Trophoblast cell (in vitro differentiated cells and primary cell): ENCODE measurements around the gene TACO1.

ENCODE experiments used
- DNase-seq, 2 donors: peaks; one replicate each; pipeline ENCODE4 v3.0.0-alpha.2; 2016
- H2AFZ ChIP-seq: 2 replicates; pipeline ENCODE4 v1.6.1; 2013; ENCODE audit warnings: low read length, moderate library complexity, mild to moderate bottlenecking; ENCODE audit not compliant: insufficient read depth, poor library complexity
- H2AK5ac ChIP-seq: 2 replicates; pipeline ENCODE4 v1.6.1; 2013; ENCODE audit warnings: mild to moderate bottlenecking, low read length
- H2BK120ac ChIP-seq: 2 replicates; pipeline ENCODE4 v1.6.1; 2013; ENCODE audit warnings: low read length, mild to moderate bottlenecking, moderate library complexity; ENCODE audit not compliant: insufficient read depth, poor library complexity
- H2BK12ac ChIP-seq: 2 replicates; pipeline ENCODE4 v1.6.1; 2013; ENCODE audit warnings: mild to moderate bottlenecking, low read length, moderate library complexity
- H2BK5ac ChIP-seq: 2 replicates; pipeline ENCODE4 v1.6.1; 2013; ENCODE audit warnings: low read length, low read depth, moderate library complexity, mild to moderate bottlenecking; ENCODE audit not compliant: poor library complexity
- H3K14ac ChIP-seq: 2 replicates; pipeline ENCODE4 v1.6.1; 2013; ENCODE audit warnings: mild to moderate bottlenecking, low read length
- H3K18ac ChIP-seq: 2 replicates; pipeline ENCODE4 v1.6.1; 2013; ENCODE audit warnings: mild to moderate bottlenecking, low read length
- H3K23ac ChIP-seq: 2 replicates; pipeline ENCODE4 v1.6.1; 2013; ENCODE audit warnings: low read length
- H3K27ac ChIP-seq: 2 replicates; pipeline ENCODE4 v1.5.1; 2013; ENCODE audit warnings: low read depth, mild to moderate bottlenecking, inconsistent platforms, low read length, moderate library complexity
- H3K27me3 ChIP-seq: 2 replicates; pipeline ENCODE4 v1.6.1; 2013; ENCODE audit warnings: inconsistent platforms, mild to moderate bottlenecking, low read length, moderate library complexity; ENCODE audit not compliant: insufficient read depth
- H3K36me3 ChIP-seq, 2 experiments: 1 replicate in 1 of 2; 2 replicates in 1 of 2; pipeline ENCODE4 v1.6.1; 2013; ENCODE audit warnings: low read length in 2 of 2, mild to moderate bottlenecking in 2 of 2, moderate library complexity in 1 of 2; ENCODE audit not compliant: insufficient read depth in 2 of 2, control insufficient read depth in 1 of 2
- H3K4ac ChIP-seq: 2 replicates; pipeline ENCODE4 v1.6.1; 2013; ENCODE audit warnings: low read depth, mild to moderate bottlenecking, low read length, moderate library complexity
- H3K4me1 ChIP-seq, 2 experiments: 1 replicate in 1 of 2; 2 replicates in 1 of 2; pipeline ENCODE4 v1.6.1; 2013; ENCODE audit warnings: low read length in 2 of 2, mild to moderate bottlenecking in 2 of 2, moderate library complexity in 1 of 2; ENCODE audit not compliant: insufficient read depth in 2 of 2, control insufficient read depth in 1 of 2
- H3K4me2 ChIP-seq: 2 replicates; pipeline ENCODE4 v1.6.1; 2013; ENCODE audit warnings: inconsistent platforms, mild to moderate bottlenecking, low read length, moderate library complexity
- H3K4me3 ChIP-seq: 2 replicates; pipeline ENCODE4 v1.5.1; 2013; ENCODE audit warnings: mild to moderate bottlenecking, low read depth, low read length, inconsistent platforms
- H3K79me1 ChIP-seq: one replicate; pipeline ENCODE4 v1.6.1; 2013; ENCODE audit warnings: low read length
- H3K79me2 ChIP-seq: 2 replicates; pipeline ENCODE4 v1.6.1; 2013; ENCODE audit warnings: low read length, mild to moderate bottlenecking; ENCODE audit not compliant: control insufficient read depth, insufficient read depth, poor library complexity
- H3K9ac ChIP-seq: 2 replicates; pipeline ENCODE4 v1.6.1; 2013; ENCODE audit warnings: mild to moderate bottlenecking, low read length
- H3K9me3 ChIP-seq: 2 replicates; pipeline ENCODE4 v1.6.1; 2013; ENCODE audit warnings: low read depth, mild to moderate bottlenecking, control low read depth, inconsistent platforms, low read length; ENCODE audit not compliant: insufficient read depth
- H4K12ac ChIP-seq: 2 replicates; pipeline ENCODE4 v1.6.1; 2013; ENCODE audit warnings: low read depth, mild to moderate bottlenecking, low read length, moderate library complexity
- H4K8ac ChIP-seq: 2 replicates; pipeline ENCODE4 v1.6.1; 2013; ENCODE audit warnings: low read depth, mild to moderate bottlenecking, low read length, moderate library complexity
- H4K91ac ChIP-seq: one replicate; pipeline ENCODE4 v1.6.1; 2013; ENCODE audit warnings: low read depth, mild to moderate bottlenecking, low read length, moderate library complexity
- WGBS: extraction: QIAGEN DNeasy Blood & Tissue Kit; methylation state at CpG from one replicate; pipeline ENCODE4 v1.1.7; 2013; ENCODE audit warnings: missing lambda C conversion rate; ENCODE audit not compliant: insufficient read length, insufficient coverage; ENCODE audit errors: extremely low coverage; 5-methylcytosine and 5-hydroxymethylcytosine counted together

TACO1 gene

DNA sequence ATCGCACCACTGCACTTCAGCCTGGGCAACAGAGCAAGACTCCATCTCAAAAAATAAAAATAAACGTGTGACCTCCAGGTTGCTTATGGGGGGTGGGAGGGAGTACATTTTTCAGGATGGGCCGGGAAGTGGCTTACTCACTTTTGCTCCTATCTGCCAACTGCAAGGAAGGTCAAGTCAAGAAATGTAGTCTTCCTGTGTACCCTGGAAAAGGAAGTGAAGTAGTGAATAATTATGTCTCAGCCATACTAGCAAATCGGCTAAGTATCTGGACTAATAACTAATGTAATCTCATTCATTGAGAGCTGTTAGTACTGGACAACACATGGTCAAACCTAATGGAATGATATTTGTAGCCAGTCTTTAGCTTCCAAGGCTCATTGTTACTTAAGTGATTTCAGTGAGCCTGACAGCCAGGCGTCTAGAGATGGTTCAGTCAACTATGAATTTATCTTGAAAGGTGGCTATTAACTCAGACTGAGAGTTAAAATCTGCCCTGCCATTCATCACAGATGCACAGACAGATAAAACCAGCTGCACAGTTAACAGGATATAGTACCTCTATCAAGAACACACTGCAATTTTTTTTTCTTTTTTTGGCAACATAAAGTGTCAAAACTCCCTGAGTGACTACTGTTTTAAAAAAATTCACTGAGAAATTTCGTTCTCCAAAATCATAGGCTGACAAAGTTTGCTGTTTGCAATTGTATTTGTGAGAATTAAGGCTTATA lies 3.7 kb upstream of the TACO1 start:
- H4K8ac ChIP-seq = no peak overlapping the region
- peaks cover 2% of the 10 kb centered on the region for H3K79me1 ChIP-seq
- H4K12ac ChIP-seq = no peak overlapping the region
- peaks cover 0 to 5% of the 10 kb centered on the region in 2 experiments for H3K36me3 ChIP-seq
- peaks cover 2% of the 10 kb centered on the region for H3K79me2 ChIP-seq
- H4K91ac ChIP-seq = no peak overlapping the region
- no peak overlapping the region for H2BK5ac ChIP-seq
- H3K4ac ChIP-seq = no peak overlapping the region
- no peak for DNase-seq
- WGBS = no CpG with 5 or more reads among the region's 6 CpGs
- H3K27ac ChIP-seq = no peak overlapping the region
- H3K4me3 ChIP-seq = no peak overlapping the region
- no peaks in the 10 kb centered on the region for H3K27me3 ChIP-seq
- no peak overlapping the region for H3K9ac ChIP-seq
- no peak overlapping the region for H3K14ac ChIP-seq
- no peak overlapping the region for H3K18ac ChIP-seq
- H3K4me1 ChIP-seq = peaks cover 4 to 5% of the 10 kb centered on the region in 2 experiments
- H2AK5ac ChIP-seq = no peak overlapping the region
- no peak overlapping the region for H2AFZ ChIP-seq
- no peak overlapping the region for H3K23ac ChIP-seq
- no peaks in the 10 kb centered on the region for H3K9me3 ChIP-seq
- no peak overlapping the region for H2BK12ac ChIP-seq
- no peak overlapping the region for H3K4me2 ChIP-seq
- no peak overlapping the region for H2BK120ac ChIP-seq

DNA sequence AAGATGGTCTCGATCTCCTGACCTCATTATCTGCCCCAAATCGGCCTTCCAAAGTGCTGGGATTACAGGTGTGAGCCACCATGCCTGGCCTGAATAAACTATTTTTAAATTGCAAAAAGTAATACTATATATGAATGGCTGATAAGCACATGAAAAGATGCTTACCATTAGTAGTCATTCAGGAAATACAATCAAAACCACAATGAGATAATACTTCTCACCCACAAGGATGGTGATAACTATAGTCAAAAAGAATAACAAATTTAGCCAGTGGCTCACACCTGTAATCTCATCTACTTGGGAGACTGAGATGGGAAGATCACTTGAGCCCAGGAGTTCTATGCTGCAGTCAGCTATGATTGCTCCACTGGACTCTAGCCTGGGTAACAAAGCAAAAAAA lies 2.4 kb upstream of the TACO1 start:
- Histone ChIP-seq H3K9ac (no peak overlapping the region), H3K79me2 (peaks cover 2% of the 10 kb centered on the region), H2AFZ (no peak overlapping the region), H4K8ac (no peak overlapping the region), H2BK120ac (no peak overlapping the region), H4K12ac (no peak overlapping the region), H3K4ac (no peak overlapping the region), H2BK5ac (no peak overlapping the region), H2BK12ac (no peak overlapping the region), H3K9me3 (no peaks in the 10 kb centered on the region), H3K27me3 (no peaks in the 10 kb centered on the region), H3K14ac (no peak overlapping the region), H3K4me2 (no peak overlapping the region), H3K27ac (no peak overlapping the region), H3K79me1 (peaks cover 2% of the 10 kb centered on the region), H3K4me3 (no peak overlapping the region), H4K91ac (no peak overlapping the region), H2AK5ac (no peak overlapping the region), H3K18ac (no peak overlapping the region), H3K23ac (no peak overlapping the region), H3K36me3 (no peaks in the 10 kb centered on the region), H3K4me1 (peaks cover 4 to 5% of the 10 kb centered on the region in 2 experiments)
- DNase-seq = no peak
- no CpG with 5 or more reads among the region's 2 CpGs for WGBS

DNA sequence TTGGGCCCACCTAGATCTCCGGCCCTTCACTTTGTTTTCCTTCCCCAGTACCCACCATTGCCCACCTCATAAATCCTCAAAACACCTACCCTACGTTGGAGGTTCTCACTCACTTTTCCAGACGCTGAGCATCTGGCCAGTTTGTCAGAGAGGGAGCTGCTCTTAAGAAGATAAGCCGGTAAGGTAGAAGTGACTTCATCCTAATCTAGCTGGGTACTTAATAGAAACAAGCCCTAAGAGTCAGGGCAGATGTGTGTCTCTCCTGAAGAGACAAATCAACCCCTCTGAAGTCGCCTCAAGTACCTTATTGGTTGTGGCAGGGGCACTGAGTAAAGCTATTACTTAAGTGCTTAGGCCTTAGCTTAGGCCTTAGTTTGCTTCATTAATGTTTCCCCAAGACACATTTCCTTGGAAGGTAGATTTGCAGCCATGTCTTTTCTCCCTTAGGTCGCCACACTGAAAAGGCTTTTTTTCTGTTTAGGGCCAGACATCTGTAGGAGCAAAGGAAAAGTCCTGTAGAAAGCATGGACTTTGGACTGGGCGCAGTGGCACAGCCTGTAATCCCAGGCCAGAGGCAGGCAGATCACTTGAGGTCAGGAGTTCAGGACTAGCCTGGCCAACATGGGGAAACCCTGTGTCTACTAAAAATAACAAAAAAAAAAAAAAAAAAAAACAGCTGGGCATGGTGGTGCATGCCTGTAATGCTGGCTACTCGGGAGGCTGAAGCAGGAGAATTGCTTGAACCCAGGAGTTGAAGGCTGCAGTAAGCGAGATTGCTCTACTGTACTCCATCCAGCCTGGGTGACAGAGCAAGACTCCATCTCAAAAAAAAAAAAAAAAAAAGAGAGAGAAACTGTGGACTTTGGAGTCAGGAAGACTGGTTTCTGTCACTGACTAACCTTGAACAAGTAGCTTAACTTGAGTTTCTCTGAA lies 1.0 kb downstream of the TACO1 start:
- H3K4me3 ChIP-seq = peak overlapping the region; percentile 87
- peaks cover 10 to 20% of the 10 kb centered on the region in 2 experiments for H3K36me3 ChIP-seq
- peak overlapping the region; percentile 85 for H3K4me2 ChIP-seq
- H3K23ac ChIP-seq = no peak overlapping the region
- peak overlapping the region; percentile 72 for H2AFZ ChIP-seq
- H3K9me3 ChIP-seq = no peaks in the 10 kb centered on the region
- no peak overlapping the region for H3K18ac ChIP-seq
- peak overlapping the region; percentile 64 for H4K91ac ChIP-seq
- peak overlapping the region; percentile 84 for H3K9ac ChIP-seq
- H3K4ac ChIP-seq = peak overlapping the region; percentile 57
- H3K79me1 ChIP-seq = peaks cover 2% of the 10 kb centered on the region
- H2BK5ac ChIP-seq = no peak overlapping the region
- no peak overlapping the region for H2BK120ac ChIP-seq
- no CpG with 5 or more reads among the region's 9 CpGs for WGBS
- no peak overlapping the region for H3K27ac ChIP-seq
- peak overlapping the region; percentile 95 for H4K8ac ChIP-seq
- H4K12ac ChIP-seq = peak overlapping the region; percentile 91
- H3K27me3 ChIP-seq = no peaks in the 10 kb centered on the region
- peak overlapping the region; percentile 54 for H3K14ac ChIP-seq
- H2BK12ac ChIP-seq = no peak overlapping the region
- H2AK5ac ChIP-seq = no peak overlapping the region
- DNase-seq = peak in 1 of 2 donors; percentile 6
- H3K79me2 ChIP-seq = peaks cover 2% of the 10 kb centered on the region
- peaks cover 4 to 5% of the 10 kb centered on the region in 2 experiments for H3K4me1 ChIP-seq

DNA sequence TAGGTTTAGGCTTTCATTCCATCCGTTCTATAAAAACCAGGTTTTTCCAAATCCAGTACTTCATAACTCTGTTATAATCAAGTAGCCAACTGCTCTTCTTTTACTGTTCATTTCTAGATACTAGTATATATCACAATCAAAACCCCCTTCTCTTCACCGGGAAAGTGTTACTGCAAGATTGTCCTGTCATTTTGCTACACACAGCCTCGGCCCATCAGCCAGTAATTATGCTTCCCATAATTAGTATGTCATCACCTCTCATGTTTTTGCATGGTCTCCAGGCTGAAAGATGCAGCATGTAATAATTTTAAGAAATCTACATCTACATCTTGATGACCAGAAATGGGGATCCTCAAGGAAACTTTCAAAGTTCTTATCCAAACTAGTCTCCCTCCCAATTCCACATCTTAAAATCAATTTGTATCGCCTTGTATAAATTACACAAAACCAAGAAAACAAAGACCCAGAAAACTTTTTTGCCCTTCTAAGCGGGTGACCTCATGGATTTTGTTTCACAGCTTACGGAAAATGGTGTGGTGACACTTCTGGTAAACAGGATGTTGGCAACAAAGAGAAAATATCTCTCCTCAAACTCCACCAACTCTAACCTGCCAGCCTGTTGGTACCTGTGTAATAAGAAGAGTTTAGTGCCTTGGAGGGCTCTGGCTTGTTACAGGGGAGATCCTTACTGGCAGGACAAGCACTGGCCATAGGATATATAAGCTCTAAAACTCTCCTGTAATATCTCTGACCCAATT lies 9.3 kb downstream of the TACO1 start:
- H4K8ac ChIP-seq = no peak overlapping the region

More for the DNA sequence above, 9.3 kb downstream of the TACO1 start:
- H3K9me3 ChIP-seq = peaks cover 1% of the 10 kb centered on the region
- no peaks in the 10 kb centered on the region for H3K4me1 ChIP-seq
- no peak overlapping the region for H3K27ac ChIP-seq
- no peak overlapping the region for H3K14ac ChIP-seq
- no peak overlapping the region for H3K23ac ChIP-seq
- no peaks in the 10 kb centered on the region for H3K27me3 ChIP-seq
- H2BK5ac ChIP-seq = no peak overlapping the region
- H2AFZ ChIP-seq = no peak overlapping the region
- no peak overlapping the region for H4K91ac ChIP-seq
- H3K9ac ChIP-seq = no peak overlapping the region
- no peak overlapping the region for H3K4me2 ChIP-seq
- H3K4me3 ChIP-seq = no peak overlapping the region
- no peaks in the 10 kb centered on the region for H3K79me1 ChIP-seq
- H2AK5ac ChIP-seq = no peak overlapping the region
- H2BK12ac ChIP-seq = no peak overlapping the region
- peaks cover 19 to 39% of the 10 kb centered on the region in 2 experiments for H3K36me3 ChIP-seq
- no peak overlapping the region for H2BK120ac ChIP-seq
- H3K79me2 ChIP-seq = no peaks in the 10 kb centered on the region
- no peak overlapping the region for H3K18ac ChIP-seq
- no peak overlapping the region for H4K12ac ChIP-seq
- no peak for DNase-seq
- no peak overlapping the region for H3K4ac ChIP-seq
- WGBS = no CpG with 5 or more reads among the region's 6 CpGs
